ENCODE data around the gene NUDT6.

DNA sequence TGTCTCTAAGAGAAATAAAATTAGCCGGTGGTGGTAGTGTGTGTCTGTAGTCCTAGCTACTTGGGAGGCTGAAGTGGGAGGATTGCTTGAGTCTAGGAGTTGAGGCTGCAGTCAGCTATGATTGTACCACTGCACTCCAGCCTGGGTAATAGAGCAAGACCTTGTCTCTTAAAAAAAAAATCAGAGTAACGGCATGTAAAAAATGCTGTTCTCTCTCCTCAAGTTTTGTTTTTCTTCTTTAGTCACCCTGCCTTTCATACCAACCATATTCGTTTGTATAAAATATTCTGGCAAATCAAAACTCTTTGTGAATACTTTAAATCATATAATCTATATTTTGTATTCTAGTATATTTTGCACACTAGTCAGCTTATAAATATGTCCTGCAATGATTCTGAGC, 44.8 kb upstream of the NUDT6 start:
- TF ChIP-seq EZH2phosphoT487 (IDR thresholded peaks at IDR 0.05; ENCODE audit: borderline replicate concordance) = no peak
- TF ChIP-seq, protein P1, sequence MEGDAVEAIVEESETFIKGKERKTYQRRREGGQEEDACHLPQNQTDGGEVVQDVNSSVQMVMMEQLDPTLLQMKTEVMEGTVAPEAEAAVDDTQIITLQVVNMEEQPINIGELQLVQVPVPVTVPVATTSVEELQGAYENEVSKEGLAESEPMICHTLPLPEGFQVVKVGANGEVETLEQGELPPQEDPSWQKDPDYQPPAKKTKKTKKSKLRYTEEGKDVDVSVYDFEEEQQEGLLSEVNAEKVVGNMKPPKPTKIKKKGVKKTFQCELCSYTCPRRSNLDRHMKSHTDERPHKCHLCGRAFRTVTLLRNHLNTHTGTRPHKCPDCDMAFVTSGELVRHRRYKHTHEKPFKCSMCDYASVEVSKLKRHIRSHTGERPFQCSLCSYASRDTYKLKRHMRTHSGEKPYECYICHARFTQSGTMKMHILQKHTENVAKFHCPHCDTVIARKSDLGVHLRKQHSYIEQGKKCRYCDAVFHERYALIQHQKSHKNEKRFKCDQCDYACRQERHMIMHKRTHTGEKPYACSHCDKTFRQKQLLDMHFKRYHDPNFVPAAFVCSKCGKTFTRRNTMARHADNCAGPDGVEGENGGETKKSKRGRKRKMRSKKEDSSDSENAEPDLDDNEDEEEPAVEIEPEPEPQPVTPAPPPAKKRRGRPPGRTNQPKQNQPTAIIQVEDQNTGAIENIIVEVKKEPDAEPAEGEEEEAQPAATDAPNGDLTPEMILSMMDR (IDR thresholded peaks at IDR 0.05 in 2 of 3, conservative IDR thresholded peaks at IDR 0.05 in 1 of 3; ENCODE audit: borderline replicate concordance in 1 of 3, insufficient read depth in 1 of 3, low read depth in 2 of 3, low read length in 2 of 3) = no peak
- no peak for TF ChIP-seq POLR2A (IDR thresholded peaks at IDR 0.05; ENCODE audit: borderline replicate concordance, extremely low read depth, insufficient read depth, insufficient read length)
- no peak for TF ChIP-seq SRF (IDR thresholded peaks at IDR 0.05; ENCODE audit: low read depth)
- TF ChIP-seq, protein P2, sequence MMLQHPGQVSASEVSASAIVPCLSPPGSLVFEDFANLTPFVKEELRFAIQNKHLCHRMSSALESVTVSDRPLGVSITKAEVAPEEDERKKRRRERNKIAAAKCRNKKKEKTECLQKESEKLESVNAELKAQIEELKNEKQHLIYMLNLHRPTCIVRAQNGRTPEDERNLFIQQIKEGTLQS (IDR thresholded peaks at IDR 0.05) = no peak
- no peak for TF ChIP-seq EZH2 (IDR thresholded peaks at IDR 0.05)
